Measurements from ENCODE around the gene HOXD11. TPM values are rescaled to one million over a fixed set of nuclear protein-coding genes. Genes with fewer than 3 reads are reported as not detected.
A peak's percentile ranks its signal among the peaks of the same experiment; 100 is the strongest.

HOXD11 gene
- total and polyA plus RNA-seq, 2 of the 13 experiments (the other 11 are each of a cell fraction or from before 2014, with no cell fraction given), result not detected

GRCh38 chr2:176114120-176114929 lies 7.2 kb downstream of the HOXD11 start:
- intact Hi-C loops (cut with micrococcal nuclease; ENCODE audit: unreplicated experiment), result loop anchor here (5.0 kb wide), 2 partner anchors 523 to 1033 kb away; no protein-coding TSS in a partner anchor
- Histone ChIP-seq H3K27ac (ENCODE audit: extremely low read length, insufficient read depth, low read length) (no peak overlapping the region), H3K9me3 (ENCODE audit: low read length) (no peaks in the 10 kb centered on the region), H3K9ac (ENCODE audit: insufficient read depth, low read depth, low read length) (no peak overlapping the region), H3K27me3 (ENCODE audit: control insufficient read depth in 1 of 2, insufficient read depth in 2 of 2, low read length in 2 of 2) (peaks cover 24 to 96% of the 10 kb centered on the region in 2 experiments; a peak in 4 of 5 replicates), H3K4me2 (ENCODE audit: low read depth, low read length) (0 out of 2 replicates have a peak overlapping the region, but pooled peaks have one; percentile 5), H2AFZ (ENCODE audit: low read length) (no peak overlapping the region), H3K36me3 (replicated peaks in 1 of 2; ENCODE audit: control insufficient read depth in 1 of 2, insufficient read depth in 2 of 2, low read length in 2 of 2) (no peaks in the 10 kb centered on the region), H4K20me1 (ENCODE audit: insufficient read depth, low read length) (no peaks in the 10 kb centered on the region), H3K4me1 (ENCODE audit: insufficient read depth, low read length) (peaks cover 14% of the 10 kb centered on the region), H3K79me2 (ENCODE audit: insufficient read depth, low read length) (no peaks in the 10 kb centered on the region), H3K4me3 (replicated peaks in 1 of 3; ENCODE audit: insufficient read depth in 1 of 3, low read depth in 2 of 3, low read length in 3 of 3) (no peak overlapping the region)
- no TSS peak for BruUV-seq (replicated peaks)
- in situ Hi-C loops (cut with HindIII; ENCODE audit: extremely low pct_ligation_motif_present, low pct_unique_long_range_greater_than_20kb), result no loop called here
- ATAC-seq (peak; percentile 24), FAIRE-seq (no peak), DNase-seq (ENCODE audit: low spot score) (peak; percentile 45)
- WGBS (ENCODE audit: low lambda C conversion rate), result 23% methylated on average over 20 of the region's 26 CpGs
- CTCF ChIA-PET (ENCODE audit: low intra/inter-chr PET ratio, low total read pairs), result no interaction called here
- POLR2A ChIA-PET, result no interaction called here
- TF ChIP-seq THRA (CRISPR knock-in tag; IDR thresholded peaks at IDR 0.05; ENCODE audit: borderline replicate concordance) (no peak), GATAD2A (CRISPR knock-in tag; IDR thresholded peaks at IDR 0.05) (no peak), ZNF33B (CRISPR knock-in tag; IDR thresholded peaks at IDR 0.05) (no peak), KDM2A (CRISPR knock-in tag; IDR thresholded peaks at IDR 0.05; ENCODE audit: borderline replicate concordance, low read depth) (no peak), TP53 (CRISPR knock-in tag; conservative IDR thresholded peaks at IDR 0.05) (no peak), KIAA2018 (CRISPR knock-in tag; IDR thresholded peaks at IDR 0.05; ENCODE audit: borderline replicate concordance) (no peak), ZFAT (CRISPR knock-in tag; conservative IDR thresholded peaks at IDR 0.05) (no peak), FOXA1 (IDR thresholded peaks at IDR 0.05) (no peak), FOXA1 (CRISPR knock-in tag; IDR thresholded peaks at IDR 0.05) (no peak), ZNF7 (CRISPR knock-in tag; IDR thresholded peaks at IDR 0.05) (no peak), SRY (CRISPR knock-in tag; IDR thresholded peaks at IDR 0.05) (no peak), ZSCAN21 (CRISPR knock-in tag; IDR thresholded peaks at IDR 0.05; ENCODE audit: borderline replicate concordance) (no peak), ZNF34 (CRISPR knock-in tag; IDR thresholded peaks at IDR 0.05; ENCODE audit: borderline replicate concordance) (no peak)
- TF ChIP-seq, protein P1, sequence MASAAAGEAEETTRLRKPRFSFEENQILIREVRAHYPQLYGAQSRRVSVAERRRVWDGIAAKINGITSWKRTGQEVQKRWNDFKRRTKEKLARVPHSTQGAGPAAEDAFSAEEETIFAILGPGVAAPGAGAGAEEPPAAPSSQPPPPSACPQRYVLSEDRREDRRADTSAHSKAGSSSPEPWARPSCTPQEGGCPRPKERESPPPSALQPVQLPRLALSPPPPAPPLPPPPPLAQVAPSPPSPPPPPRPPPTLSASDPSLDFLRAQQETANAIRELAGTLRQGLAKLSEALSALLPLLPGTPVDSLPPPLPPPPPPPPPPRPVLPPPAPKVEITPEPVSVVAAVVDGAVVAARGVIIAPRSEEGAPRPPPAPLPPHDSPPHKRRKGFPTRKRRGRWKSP (CRISPR knock-in tag; IDR thresholded peaks at IDR 0.05), result no peak
